H9 (cell line): ENCODE data around the gene ZDHHC9. TPM values are rescaled to one million over a fixed set of nuclear protein-coding genes. Genes with fewer than 3 reads are reported as not detected.

ENCODE experiments used
- DNase-seq: peaks from one replicate; pipeline ENCODE4 v3.0.0-alpha.2; 2017
- H2AFZ ChIP-seq: one replicate; pipeline ENCODE4 v1.6.1; 2013; ENCODE audit warnings: mild to moderate bottlenecking, low read length, control low read depth, moderate library complexity
- H2AK5ac ChIP-seq: 2 replicates; pipeline ENCODE4 v1.6.1; 2013; ENCODE audit warnings: low read length, control low read depth, mixed read lengths; ENCODE audit not compliant: insufficient read length
- H2BK120ac ChIP-seq: one replicate; pipeline ENCODE4 v1.6.1; 2013; ENCODE audit warnings: low read depth, mild to moderate bottlenecking, low read length, control low read depth, inconsistent platforms; ENCODE audit not compliant: poor library complexity, severe bottlenecking
- H2BK12ac ChIP-seq: 2 replicates; pipeline ENCODE4 v1.6.1; 2013; ENCODE audit warnings: low read length, control low read depth, mixed read lengths, low read depth; ENCODE audit not compliant: insufficient read length
- H2BK15ac ChIP-seq: 2 replicates; pipeline ENCODE4 v1.6.1; 2013; ENCODE audit warnings: low read depth, low read length, control low read depth
- H2BK20ac ChIP-seq: one replicate; pipeline ENCODE4 v1.6.1; 2013; ENCODE audit warnings: low read depth, mild to moderate bottlenecking, low read length, control low read depth, inconsistent platforms; ENCODE audit not compliant: poor library complexity, severe bottlenecking
- H2BK5ac ChIP-seq: 2 replicates; pipeline ENCODE4 v1.6.1; 2013; ENCODE audit warnings: low read length, control low read depth, mixed read lengths; ENCODE audit not compliant: insufficient read length
- H3K14ac ChIP-seq: 2 replicates; pipeline ENCODE4 v1.6.1; 2013; ENCODE audit warnings: low read length, control low read depth; ENCODE audit not compliant: insufficient read depth
- H3K18ac ChIP-seq: 2 replicates; pipeline ENCODE4 v1.6.1; 2013; ENCODE audit warnings: low read depth, mild to moderate bottlenecking, mixed read lengths, low read length, control low read depth; ENCODE audit not compliant: insufficient read length
- H3K23ac ChIP-seq: 2 replicates; pipeline ENCODE4 v1.6.1; 2013; ENCODE audit warnings: low read length, control low read depth, mixed read lengths, low read depth; ENCODE audit not compliant: insufficient read length
- H3K23me2 ChIP-seq: 2 replicates; pipeline ENCODE4 v1.6.1; 2013; ENCODE audit warnings: low read depth, mild to moderate bottlenecking, mixed read lengths, low read length, control low read depth; ENCODE audit not compliant: insufficient read length, poor library complexity, severe bottlenecking
- H3K27ac ChIP-seq: 2 replicates; pipeline ENCODE4 v1.5.1; 2013; ENCODE audit warnings: low read length, control low read depth, mixed read lengths, low read depth; ENCODE audit not compliant: insufficient read length
- H3K27me3 ChIP-seq: 2 replicates; pipeline ENCODE4 v1.6.1; 2013; ENCODE audit warnings: low read length, control low read depth, inconsistent platforms; ENCODE audit not compliant: insufficient read depth
- H3K4ac ChIP-seq: 2 replicates; pipeline ENCODE4 v1.6.1; 2013; ENCODE audit warnings: low read depth, mild to moderate bottlenecking, control low read depth, inconsistent platforms, low read length, moderate library complexity
- H3K4me1 ChIP-seq: 2 replicates; pipeline ENCODE4 v1.6.1; 2013; ENCODE audit warnings: low read length, control low read depth, inconsistent platforms; ENCODE audit not compliant: insufficient read depth
- H3K4me2 ChIP-seq: 2 replicates; pipeline ENCODE4 v1.6.1; 2013; ENCODE audit warnings: low read length, control low read depth, mixed read lengths; ENCODE audit not compliant: insufficient read length, insufficient read depth
- H3K56ac ChIP-seq: 2 replicates; pipeline ENCODE4 v1.6.1; 2013; ENCODE audit warnings: low read depth, mild to moderate bottlenecking, mixed read lengths, low read length, control low read depth; ENCODE audit not compliant: insufficient read length
- H3K79me1 ChIP-seq: 2 replicates; pipeline ENCODE4 v1.6.1; 2013; ENCODE audit warnings: low read depth, mild to moderate bottlenecking, moderate library complexity, low read length, control low read depth, inconsistent platforms; ENCODE audit not compliant: insufficient read depth, poor library complexity, severe bottlenecking
- H3K79me2 ChIP-seq: 2 replicates; pipeline ENCODE4 v1.6.1; 2013; ENCODE audit warnings: low read length, control low read depth, inconsistent platforms; ENCODE audit not compliant: insufficient read depth
- H3K9ac ChIP-seq: 2 replicates; pipeline ENCODE4 v1.6.1; 2013; ENCODE audit warnings: low read length, control low read depth, mixed read lengths; ENCODE audit not compliant: insufficient read length; ENCODE audit errors: extremely low read depth
- H3K9me3 ChIP-seq: one replicate; pipeline ENCODE4 v1.6.1; 2013; ENCODE audit warnings: low read depth, low read length, inconsistent platforms; ENCODE audit not compliant: control insufficient read depth
- H3T11ph ChIP-seq: one replicate; pipeline ENCODE4 v1.6.1; 2013; ENCODE audit warnings: mild to moderate bottlenecking, low read length, control low read depth, inconsistent platforms
- H4K20me1 ChIP-seq: one replicate; pipeline ENCODE4 v1.6.1; 2013; ENCODE audit not compliant: control insufficient read depth, insufficient read length, insufficient read depth
- H4K5ac ChIP-seq: 2 replicates; pipeline ENCODE4 v1.6.1; 2013; ENCODE audit warnings: low read depth, mild to moderate bottlenecking, mixed read lengths, low read length, control low read depth; ENCODE audit not compliant: insufficient read length
- H4K8ac ChIP-seq: replicated peaks from 2 replicates; pipeline ENCODE4 v1.6.1; 2013; ENCODE audit warnings: low read length, control low read depth, mixed read lengths, low read depth; ENCODE audit not compliant: insufficient read length
- H4K91ac ChIP-seq: 2 replicates; pipeline ENCODE4 v1.6.1; 2013; ENCODE audit warnings: low read depth, mild to moderate bottlenecking, moderate library complexity, mixed read lengths, low read length, control low read depth; ENCODE audit not compliant: insufficient read length
- H3K27ac Mint-ChIP-seq, 3 experiments: 2 replicates in 2 of 3; 3 replicates in 1 of 3; pipeline ENCODE4 v1.8.0; 2020 to 2021; ENCODE audit warnings: mixed read lengths in 3 of 3, mild to moderate bottlenecking in 1 of 3, moderate library complexity in 1 of 3
- H3K27me3 Mint-ChIP-seq: 2 replicates; pipeline ENCODE4 v1.8.0; 2021; ENCODE audit warnings: low read depth, mild to moderate bottlenecking, moderate library complexity, mixed read lengths
- H3K36me3 Mint-ChIP-seq, 3 experiments: 2 replicates in 2 of 3; 3 replicates in 1 of 3; pipeline ENCODE4 v1.8.0; 2020 to 2021; ENCODE audit warnings: low read depth in 3 of 3, mixed read lengths in 3 of 3; ENCODE audit not compliant: insufficient read depth in 1 of 3
- H3K4me1 Mint-ChIP-seq, 2 experiments: 2 replicates each; pipeline ENCODE4 v1.8.0; 2020; ENCODE audit warnings: mixed read lengths in 2 of 2
- H3K4me3 Mint-ChIP-seq, 2 experiments: 2 replicates in 1 of 2; 3 replicates in 1 of 2; pipeline ENCODE4 v1.8.0; 2020 to 2021; ENCODE audit warnings: mild to moderate bottlenecking in 2 of 2, mixed read lengths in 2 of 2, moderate library complexity in 1 of 2
- H3K9me3 Mint-ChIP-seq, 2 experiments: 2 replicates in 1 of 2; 3 replicates in 1 of 2; pipeline ENCODE4 v1.8.0; 2020; ENCODE audit warnings: mild to moderate bottlenecking in 2 of 2, mixed read lengths in 2 of 2, moderate library complexity in 1 of 2
- CTCF ChIP-seq: fragments of 200-600 bp; sonication (generic); conservative IDR thresholded peaks from 3 replicates; pipeline ENCODE4 v1.8.0; 2021; ENCODE audit warnings: antibody characterized with exemption, mild to moderate bottlenecking
- WGBS: extraction: QIAGEN DNeasy Blood & Tissue Kit; methylation state at CpG from one replicate; pipeline ENCODE4 v1.1.7; 2013; ENCODE audit warnings: missing lambda C conversion rate, low lambda C conversion rate, mixed read lengths; ENCODE audit not compliant: insufficient read length; ENCODE audit errors: extremely low coverage; 5-methylcytosine and 5-hydroxymethylcytosine counted together
- total RNA-seq: library from RNA; stranded (reverse); gene quantifications from 2 replicates; pipeline ENCODE4 v1.2.1, GENCODE V29; 2021

Gene ZDHHC9
- total RNA-seq, 1 experiment from 2014 or later: 21.0 TPM

GRCh38 chrX:129779747-129780146, 63.9 kb downstream of the ZDHHC9 start, which contains the start of gene SASH3:
Gene SASH3, plus strand, starts transcription at chrX:129779949. Its CDS starts 149 bp downstream, at chrX:129780098.
- no peak for TF ChIP-seq CTCF
- Histone ChIP-seq H2AK5ac (no peak within 1 kb of the TSS), H3K4ac (no peak within 1 kb of the TSS), H2BK120ac (no peak within 1 kb of the TSS), H3K27ac (no peak within 1 kb of the TSS), H3K4me1 (no peaks in the 10 kb centered on the region; the same call in 1 of the 2 replicates), H3T11ph (no peak within 1 kb of the TSS), H3K9ac (no peak within 1 kb of the TSS), H3K23me2 (no peaks in the 10 kb centered on the region), H3K56ac (no peak within 1 kb of the TSS), H2BK5ac (no peak within 1 kb of the TSS), H2BK12ac (no peak within 1 kb of the TSS), H4K91ac (no peak within 1 kb of the TSS), H2AFZ (no peak within 1 kb of the TSS), H4K8ac (no peak within 1 kb of the TSS), H3K14ac (no peak within 1 kb of the TSS; the same call in 1 of the 2 replicates), H3K4me2 (no peak within 1 kb of the TSS), H3K9me3 (no peaks in the 10 kb centered on the region), H3K79me1 (no peaks in the 10 kb centered on the region), H2BK15ac (no peak within 1 kb of the TSS), H3K79me2 (no peaks in the 10 kb centered on the region), H3K23ac (no peak within 1 kb of the TSS), H3K27me3 (no peaks in the 10 kb centered on the region), H4K5ac (no peak within 1 kb of the TSS), H4K20me1 (no peaks in the 10 kb centered on the region), H2BK20ac (no peak within 1 kb of the TSS), H3K18ac (no peak within 1 kb of the TSS)
- Mint-ChIP-seq H3K4me1 (peaks cover 2 to 4% of the 10 kb centered on the region in 2 experiments; a peak in 2 of 4 replicates), H3K36me3 (no peaks in the 10 kb centered on the region; a peak in 1 of 7 replicates), H3K9me3 (peaks cover 0 to 47% of the 10 kb centered on the region in 2 experiments; a peak in 2 of 5 replicates), H3K27me3 (peaks cover 16% of the 10 kb centered on the region), H3K27ac (no peak within 1 kb of the TSS), H3K4me3 (no peak within 1 kb of the TSS)
- no peak for DNase-seq
- WGBS: no CpG with 5 or more reads among the region's 13 CpGs
